BLaER1 (cell line): Measurements from ENCODE around the gene MEGF9.

Experiments
- H3K27ac ChIP-seq: shearing (Covaris generic); formaldehyde crosslinking; 2 replicates; pipeline ENCODE4 v1.8.1; 2022
- H3K27me3 ChIP-seq: shearing (Covaris generic); formaldehyde crosslinking; 2 replicates; pipeline ENCODE4 v1.8.1; 2022
- H3K36me3 ChIP-seq: shearing (Covaris generic); formaldehyde crosslinking; 2 replicates; pipeline ENCODE4 v1.8.1; 2022
- H3K4me1 ChIP-seq: shearing (Covaris generic); formaldehyde crosslinking; 2 replicates; pipeline ENCODE4 v1.8.1; 2022
- H3K4me2 ChIP-seq: shearing (Covaris generic); formaldehyde crosslinking; 2 replicates; pipeline ENCODE4 v1.8.1; 2022
- H3K4me3 ChIP-seq: shearing (Covaris generic); formaldehyde crosslinking; 2 replicates; pipeline ENCODE4 v1.8.1; 2022
- H3K9ac ChIP-seq: shearing (Covaris generic); formaldehyde crosslinking; 2 replicates; pipeline ENCODE4 v1.8.1; 2022
- H3K9me3 ChIP-seq: shearing (Covaris generic); formaldehyde crosslinking; 2 replicates; pipeline ENCODE4 v1.8.1; 2022
- H4K20me1 ChIP-seq: shearing (Covaris generic); formaldehyde crosslinking; 2 replicates; pipeline ENCODE4 v1.8.1; 2022
- Cebpa-rat ChIP-seq: shearing (Covaris generic); IDR thresholded peaks from 2 replicates; pipeline ENCODE4 v1.8.1; 2022

Gene MEGF9

GRCh38 chr9:120571443-120572257, 142.6 kb downstream of the MEGF9 start:
- TF ChIP-seq Cebpa-rat, result no peak
- peaks cover 76% of the 10 kb centered on the region for H3K36me3 ChIP-seq
- H3K4me3 ChIP-seq, result no peak overlapping the region
- no peak overlapping the region for H3K27ac ChIP-seq
- H3K4me2 ChIP-seq, result no peak overlapping the region
- no peaks in the 10 kb centered on the region for H3K27me3 ChIP-seq
- H3K4me1 ChIP-seq, result no peaks in the 10 kb centered on the region
- H3K9me3 ChIP-seq, result no peaks in the 10 kb centered on the region
- peaks cover 37% of the 10 kb centered on the region for H4K20me1 ChIP-seq
- no peak overlapping the region for H3K9ac ChIP-seq

- Histone ChIP-seq H3K4me2 (no peak overlapping the region), H4K20me1 (peaks cover 51% of the 10 kb centered on the region), H3K27ac (no peak overlapping the region), H3K4me3 (no peak overlapping the region), H3K9ac (no peak overlapping the region), H3K4me1 (no peaks in the 10 kb centered on the region), H3K9me3 (no peaks in the 10 kb centered on the region), H3K27me3 (no peaks in the 10 kb centered on the region), H3K36me3 (peaks cover 82% of the 10 kb centered on the region)
- no peak for TF ChIP-seq Cebpa-rat
These were observed 144.0 kb downstream of the MEGF9 start for GRCh38 chr9:120570296-120570695.

- H3K9ac ChIP-seq, result no peak overlapping the region
- no peaks in the 10 kb centered on the region for H3K9me3 ChIP-seq
- H3K4me2 ChIP-seq, result no peak overlapping the region
- no peak for TF ChIP-seq Cebpa-rat
- no peaks in the 10 kb centered on the region for H3K27me3 ChIP-seq
- no peak overlapping the region for H3K4me3 ChIP-seq
- no peak overlapping the region for H3K27ac ChIP-seq
- peaks cover 52% of the 10 kb centered on the region for H4K20me1 ChIP-seq
- peaks cover 85% of the 10 kb centered on the region for H3K36me3 ChIP-seq
- no peaks in the 10 kb centered on the region for H3K4me1 ChIP-seq
These were observed 144.7 kb downstream of the MEGF9 start for GRCh38 chr9:120569556-120569955.

DNA sequence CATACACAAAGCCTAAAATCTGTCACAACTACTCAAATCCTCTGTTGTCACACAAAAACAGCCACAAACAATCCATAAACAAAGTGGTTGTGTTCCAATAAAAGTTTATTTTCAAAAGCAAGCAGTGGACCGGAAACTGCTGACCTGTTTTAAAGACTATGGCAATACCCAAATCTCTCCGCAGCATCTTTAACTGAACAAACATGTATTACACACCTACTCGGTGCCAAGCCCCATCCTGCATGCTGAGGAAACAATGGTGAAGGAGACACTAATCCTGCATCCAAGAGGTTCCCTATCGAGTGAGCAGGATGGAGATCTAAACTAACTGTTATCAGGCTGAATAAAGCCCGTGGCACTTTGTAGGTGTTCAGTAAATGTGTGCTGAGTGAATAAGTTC, 145.5 kb downstream of the MEGF9 start:
- Histone ChIP-seq H3K27ac (no peak overlapping the region), H3K4me3 (no peak overlapping the region), H3K4me2 (no peak overlapping the region), H3K4me1 (no peaks in the 10 kb centered on the region), H3K27me3 (no peaks in the 10 kb centered on the region), H3K9ac (no peak overlapping the region), H3K9me3 (no peaks in the 10 kb centered on the region), H4K20me1 (peaks cover 45% of the 10 kb centered on the region), H3K36me3 (peaks cover 93% of the 10 kb centered on the region)
- no peak for TF ChIP-seq Cebpa-rat

- Histone ChIP-seq H3K9ac (no peak overlapping the region), H4K20me1 (peaks cover 44% of the 10 kb centered on the region), H3K27me3 (no peaks in the 10 kb centered on the region), H3K4me2 (no peak overlapping the region), H3K9me3 (no peaks in the 10 kb centered on the region), H3K36me3 (peaks cover 100% of the 10 kb centered on the region), H3K27ac (no peak overlapping the region), H3K4me3 (no peak overlapping the region), H3K4me1 (no peaks in the 10 kb centered on the region)
- no peak for TF ChIP-seq Cebpa-rat
These were observed 146.4 kb downstream of the MEGF9 start for GRCh38 chr9:120567874-120568273.

- H3K9ac ChIP-seq, result no peak overlapping the region
- no peak overlapping the region for H3K4me2 ChIP-seq
- no peaks in the 10 kb centered on the region for H3K4me1 ChIP-seq
- TF ChIP-seq Cebpa-rat, result no peak
- peaks cover 44% of the 10 kb centered on the region; the same call in 1 of the 2 replicates for H4K20me1 ChIP-seq
- H3K4me3 ChIP-seq, result no peak overlapping the region
- H3K27ac ChIP-seq, result no peak overlapping the region
- H3K9me3 ChIP-seq, result no peaks in the 10 kb centered on the region
- no peaks in the 10 kb centered on the region for H3K27me3 ChIP-seq
- peaks cover 100% of the 10 kb centered on the region for H3K36me3 ChIP-seq
These were observed 147.2 kb downstream of the MEGF9 start for GRCh38 chr9:120567081-120567480.

DNA sequence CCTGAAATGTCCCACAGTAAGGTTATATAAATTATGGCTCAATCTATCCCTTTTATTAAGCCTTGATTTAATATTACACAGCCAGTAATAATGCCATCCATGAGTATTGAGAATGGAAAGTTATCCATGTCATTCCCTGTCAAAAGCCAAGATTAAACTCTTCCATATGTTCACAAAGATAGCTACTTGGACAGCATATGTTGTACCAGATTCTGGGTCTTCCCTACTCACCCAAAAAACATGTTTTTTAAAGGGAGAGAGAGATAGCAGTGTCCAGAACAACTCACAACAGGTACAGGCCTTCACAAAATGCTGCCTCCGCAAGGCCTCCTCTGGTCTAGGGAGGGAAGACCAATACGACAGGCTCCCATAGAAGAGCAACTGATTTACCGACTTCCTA, 149.7 kb downstream of the MEGF9 start:
- no peak overlapping the region for H3K4me2 ChIP-seq
- H4K20me1 ChIP-seq, result peaks cover 49% of the 10 kb centered on the region; the same call in 1 of the 2 replicates
- no peaks in the 10 kb centered on the region for H3K9me3 ChIP-seq
- no peak overlapping the region for H3K27ac ChIP-seq
- no peak overlapping the region for H3K4me3 ChIP-seq
- H3K4me1 ChIP-seq, result no peaks in the 10 kb centered on the region
- H3K27me3 ChIP-seq, result no peaks in the 10 kb centered on the region
- H3K36me3 ChIP-seq, result peaks cover 100% of the 10 kb centered on the region
- TF ChIP-seq Cebpa-rat, result no peak
- H3K9ac ChIP-seq, result no peak overlapping the region

DNA sequence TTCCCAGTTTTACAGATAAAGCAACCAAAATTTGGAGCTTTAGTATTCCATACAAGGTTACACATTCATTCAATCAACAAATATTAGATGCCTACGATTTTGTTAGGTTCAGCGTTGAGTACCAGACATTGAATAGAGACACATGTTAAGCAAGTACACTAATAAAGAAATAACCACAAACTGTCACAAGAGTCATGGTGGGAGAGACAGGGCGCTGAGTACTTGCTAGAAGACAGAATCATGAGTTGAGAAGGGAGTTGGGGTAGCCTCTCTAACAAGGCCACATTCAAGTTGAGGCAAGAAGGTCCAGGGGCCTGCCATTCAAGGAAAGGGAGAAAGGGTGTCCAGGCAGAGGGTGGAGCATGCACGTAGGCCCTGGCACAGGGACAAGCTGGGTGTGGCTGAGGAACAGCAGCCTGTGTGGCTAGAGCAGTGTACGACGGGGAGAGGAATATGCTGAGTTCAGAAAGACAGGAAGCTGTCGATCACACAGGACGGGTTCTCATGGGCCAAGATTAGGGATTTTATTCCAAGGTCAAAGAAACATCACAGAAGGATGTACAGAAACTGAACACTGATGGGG, 151.3 kb downstream of the MEGF9 start:
- TF ChIP-seq Cebpa-rat, result no peak
- Histone ChIP-seq H3K27me3 (no peaks in the 10 kb centered on the region), H3K4me3 (no peak overlapping the region), H3K9ac (no peak overlapping the region), H3K4me1 (no peaks in the 10 kb centered on the region), H3K36me3 (peaks cover 98% of the 10 kb centered on the region), H3K9me3 (no peaks in the 10 kb centered on the region), H3K4me2 (no peak overlapping the region), H4K20me1 (peaks cover 49% of the 10 kb centered on the region; the same call in 1 of the 2 replicates), H3K27ac (no peak overlapping the region)

GRCh38 chr9:120561709-120562108, 152.6 kb downstream of the MEGF9 start:
- TF ChIP-seq Cebpa-rat, result no peak
- no peak overlapping the region for H3K4me2 ChIP-seq
- peaks cover 96% of the 10 kb centered on the region for H3K36me3 ChIP-seq

GRCh38 chr9:120559546-120559945, 154.7 kb downstream of the MEGF9 start:
- Histone ChIP-seq H3K36me3 (peaks cover 86% of the 10 kb centered on the region), H3K4me2 (no peak overlapping the region), H3K9me3 (no peaks in the 10 kb centered on the region), H4K20me1 (peaks cover 37% of the 10 kb centered on the region), H3K4me1 (peaks cover 19% of the 10 kb centered on the region), H3K27ac (no peak overlapping the region), H3K27me3 (no peaks in the 10 kb centered on the region), H3K9ac (no peak overlapping the region), H3K4me3 (no peak overlapping the region)
- no peak for TF ChIP-seq Cebpa-rat

More at GRCh38 chr9:120561709-120562108, 152.6 kb downstream of the MEGF9 start:
- H3K9ac ChIP-seq, result no peak overlapping the region
- peaks cover 6% of the 10 kb centered on the region; the same call in 1 of the 2 replicates for H3K4me1 ChIP-seq
- H3K9me3 ChIP-seq, result no peaks in the 10 kb centered on the region
- no peaks in the 10 kb centered on the region for H3K27me3 ChIP-seq
- H3K27ac ChIP-seq, result no peak overlapping the region
- peaks cover 48% of the 10 kb centered on the region; the same call in 1 of the 2 replicates for H4K20me1 ChIP-seq
- no peak overlapping the region for H3K4me3 ChIP-seq
